GM19324 (cell line): ENCODE measurements around the gene AP1S3.

Source experiments
- ATAC-seq: cut with Tn5 transposase; IDR thresholded peaks from one replicate; pipeline ENCODE4 v1.9.1; 2021; ENCODE audit warnings: mild to moderate bottlenecking, moderate library complexity; ENCODE audit not compliant: unreplicated experiment, low FRiP score

AP1S3 gene

DNA sequence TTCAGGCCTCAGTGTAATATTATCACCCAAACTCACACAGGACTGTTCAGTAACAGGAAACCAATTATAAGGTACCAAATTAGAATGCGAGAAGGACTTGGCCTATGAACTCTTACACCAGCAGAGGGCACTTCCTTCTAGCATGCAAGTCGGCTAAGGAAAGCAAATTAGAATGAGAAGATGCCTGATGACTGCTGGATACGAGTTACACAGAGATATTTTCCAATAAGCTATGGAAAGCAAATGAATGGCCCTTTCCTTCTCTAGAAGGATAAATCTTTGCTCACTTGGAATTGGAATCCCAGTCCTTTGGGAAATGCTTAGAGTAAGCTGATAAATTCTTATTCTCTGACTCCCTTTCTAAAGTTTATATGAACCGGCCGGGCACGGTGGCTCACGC is 109.8 kb downstream of the AP1S3 start:
- peak; percentile 68 for ATAC-seq

DNA sequence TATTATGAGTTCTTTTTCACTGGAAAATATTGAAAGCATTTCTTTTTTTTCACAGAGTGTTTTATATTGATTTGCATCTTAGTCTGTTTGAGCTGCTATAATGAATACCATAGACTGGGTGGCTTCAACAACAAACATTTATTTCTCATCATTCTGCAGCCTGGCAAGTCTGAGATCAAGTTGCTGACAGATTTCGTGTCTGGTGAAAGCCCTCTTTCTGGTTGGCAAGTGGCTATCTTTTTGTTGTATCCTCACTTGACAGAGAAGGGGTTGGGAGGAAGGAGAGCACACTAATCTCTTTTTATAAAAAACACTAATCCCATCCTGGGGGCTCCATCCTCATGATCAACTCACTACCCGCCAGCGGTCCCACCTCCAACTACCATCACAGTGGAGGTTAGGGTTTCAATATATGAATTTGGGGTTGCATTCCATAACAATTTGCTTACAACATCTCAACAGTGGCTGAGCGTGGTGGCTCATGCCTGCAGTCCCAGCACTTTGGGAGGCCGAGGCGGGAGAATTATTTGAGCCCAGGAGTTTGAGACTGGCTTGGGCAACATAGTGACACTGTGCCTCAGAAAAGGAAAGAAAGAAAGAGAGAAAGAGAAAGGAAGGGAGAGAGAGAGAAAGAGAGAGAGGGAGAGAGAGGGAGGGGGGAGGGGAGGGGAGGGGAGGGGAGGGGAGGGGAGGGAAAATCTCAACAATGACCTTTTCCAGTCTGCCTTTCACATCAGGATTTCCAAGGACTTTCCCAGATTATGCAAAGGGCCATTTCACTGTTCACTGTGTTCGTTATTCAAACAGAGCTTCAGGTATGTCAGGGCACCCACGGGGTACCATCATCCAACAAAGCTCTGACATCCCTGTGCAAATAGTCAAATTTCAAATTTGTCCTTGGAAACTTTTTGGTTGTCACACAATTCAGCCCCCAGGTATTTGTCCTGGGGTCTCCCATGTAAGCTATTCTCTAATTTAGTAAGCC is 111.1 kb downstream of the AP1S3 start:
- ATAC-seq, result no peak

DNA sequence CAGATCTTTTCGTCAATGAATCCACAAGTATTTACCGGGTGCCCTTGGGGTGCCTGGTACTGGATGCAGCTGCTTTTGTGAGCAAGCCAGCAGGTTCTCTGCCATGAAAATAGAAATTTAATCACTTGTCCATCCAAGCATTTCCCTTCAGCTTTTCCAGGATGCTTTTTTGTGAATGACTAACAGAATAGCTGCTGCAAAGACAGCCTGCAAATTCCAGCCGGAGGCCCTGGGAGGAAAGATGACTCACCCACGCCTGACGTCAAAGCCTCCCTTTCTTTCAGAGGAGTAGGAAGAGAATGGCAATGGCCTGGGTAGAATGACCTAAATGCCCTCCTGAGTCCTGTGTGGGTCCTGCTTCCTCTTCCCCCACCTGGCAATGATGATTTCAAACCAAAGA is 111.9 kb downstream of the AP1S3 start:
- no peak for ATAC-seq

DNA sequence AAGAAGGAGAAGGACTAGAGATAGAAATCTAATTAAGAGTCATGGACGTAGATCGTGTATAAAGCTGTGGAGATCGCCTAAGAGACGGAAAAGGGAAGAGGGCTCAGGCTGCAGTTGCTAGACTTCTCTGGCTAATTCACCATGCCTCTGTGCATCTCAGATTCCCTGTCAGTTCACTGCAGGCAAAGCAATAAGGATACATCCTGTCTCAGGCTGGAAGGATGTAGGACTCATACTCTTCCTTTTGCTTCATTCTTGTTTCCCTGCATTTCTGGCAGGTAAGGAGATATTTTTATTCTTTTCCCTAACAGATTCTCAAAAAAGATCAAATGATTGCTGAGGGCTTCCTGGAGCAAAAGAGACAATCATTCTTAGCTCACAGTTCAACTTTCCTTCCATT is 112.5 kb downstream of the AP1S3 start:
- no peak for ATAC-seq

DNA sequence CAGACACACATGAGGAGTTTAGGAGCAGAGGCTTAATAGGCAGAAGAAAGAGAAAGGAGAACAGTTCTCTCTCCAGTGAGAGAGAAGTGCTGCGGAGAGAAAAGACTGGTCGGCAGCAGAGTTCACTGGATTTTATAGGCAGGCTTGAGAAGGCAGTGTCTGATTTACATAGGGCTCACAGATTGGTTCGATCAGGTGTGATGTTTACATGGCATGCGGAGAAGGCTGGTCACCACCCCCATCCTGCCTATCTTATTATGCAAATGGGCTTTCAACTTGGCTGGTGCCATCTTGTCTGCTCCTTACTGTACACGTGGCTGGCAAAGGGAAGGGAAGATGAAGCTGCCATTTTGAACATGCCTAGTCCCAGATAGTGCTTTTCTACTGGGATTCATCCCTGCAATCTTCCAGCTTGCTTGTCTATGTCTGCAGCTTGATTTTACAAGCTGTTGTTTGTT is 113.4 kb downstream of the AP1S3 start:
- ATAC-seq, result no peak

DNA sequence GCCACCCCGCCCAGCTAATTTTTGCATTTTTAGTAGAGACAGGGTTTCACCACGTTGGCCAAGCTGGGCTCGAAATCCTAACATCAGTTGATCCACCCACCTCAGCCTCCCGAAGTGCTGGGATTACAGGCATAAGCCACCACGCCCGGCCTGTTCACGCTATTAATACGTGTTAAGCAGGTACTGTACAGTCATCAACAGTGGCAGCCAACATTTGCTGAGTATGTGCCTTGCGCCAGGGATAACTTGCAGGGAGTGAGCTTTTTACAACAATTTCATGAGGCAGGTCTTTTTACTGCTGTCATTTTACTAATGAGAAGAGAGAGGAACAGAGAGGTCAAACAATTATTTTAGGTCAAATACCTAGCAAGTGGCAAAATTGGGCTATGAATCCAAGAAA is 115.2 kb downstream of the AP1S3 start:
- no peak for ATAC-seq

DNA sequence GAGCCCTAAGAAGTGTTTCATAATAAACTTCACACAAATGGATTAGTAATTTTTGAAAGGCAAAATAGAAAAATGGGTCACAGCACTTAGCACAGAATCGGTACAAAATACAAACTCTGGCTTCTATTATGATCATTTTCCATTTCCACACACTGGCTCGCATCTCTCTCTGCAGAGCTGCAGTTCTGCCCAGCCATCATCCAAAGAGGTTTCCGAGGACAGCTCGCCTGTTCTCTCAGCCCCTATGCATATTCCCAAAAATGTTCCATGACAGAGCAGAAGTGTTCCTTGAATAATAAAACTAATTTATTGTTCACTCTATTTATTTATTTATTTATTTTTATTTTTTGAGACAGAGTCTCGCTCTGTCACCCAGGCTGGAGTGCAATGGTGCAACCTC is 115.6 kb downstream of the AP1S3 start:
- ATAC-seq, result no peak

DNA sequence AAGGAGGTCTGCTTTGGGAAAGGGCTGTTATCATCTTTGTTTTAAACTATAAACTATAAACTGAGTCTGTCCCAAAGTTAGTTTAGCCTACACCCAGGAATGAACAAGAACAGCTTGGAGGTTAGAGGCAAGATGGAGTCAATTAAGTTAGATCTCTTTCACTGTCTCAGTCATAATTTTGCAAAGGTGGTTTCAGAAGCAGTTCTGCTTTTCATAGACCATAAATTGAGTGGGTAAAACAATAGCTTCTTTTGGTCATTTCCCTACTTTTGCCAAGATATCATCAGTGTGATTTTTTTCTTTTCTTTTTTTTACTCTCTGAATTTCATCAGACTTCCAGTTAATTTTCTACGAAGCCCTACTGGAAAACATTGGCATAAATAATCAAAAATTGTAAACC is 117.0 kb downstream of the AP1S3 start:
- no peak for ATAC-seq

DNA sequence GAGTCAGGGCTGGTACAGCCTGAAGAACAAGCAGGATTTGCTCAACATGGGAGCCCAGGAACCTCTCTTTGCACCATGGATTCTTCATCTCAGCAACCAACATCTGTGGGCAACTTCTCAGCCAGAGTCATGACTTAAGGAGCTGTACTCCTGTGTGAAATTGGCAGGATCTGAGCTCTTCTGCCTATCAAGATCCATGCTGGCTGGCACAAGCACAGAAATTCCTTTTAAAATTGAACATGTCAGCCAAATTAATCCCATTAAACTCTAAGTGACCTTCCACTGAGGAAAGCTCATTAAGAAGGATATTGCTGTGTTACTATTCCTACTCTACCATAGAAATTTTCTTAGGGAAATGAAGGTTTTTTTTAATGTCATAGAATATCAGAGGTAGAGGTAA is 124.7 kb downstream of the AP1S3 start:
- no peak for ATAC-seq

DNA sequence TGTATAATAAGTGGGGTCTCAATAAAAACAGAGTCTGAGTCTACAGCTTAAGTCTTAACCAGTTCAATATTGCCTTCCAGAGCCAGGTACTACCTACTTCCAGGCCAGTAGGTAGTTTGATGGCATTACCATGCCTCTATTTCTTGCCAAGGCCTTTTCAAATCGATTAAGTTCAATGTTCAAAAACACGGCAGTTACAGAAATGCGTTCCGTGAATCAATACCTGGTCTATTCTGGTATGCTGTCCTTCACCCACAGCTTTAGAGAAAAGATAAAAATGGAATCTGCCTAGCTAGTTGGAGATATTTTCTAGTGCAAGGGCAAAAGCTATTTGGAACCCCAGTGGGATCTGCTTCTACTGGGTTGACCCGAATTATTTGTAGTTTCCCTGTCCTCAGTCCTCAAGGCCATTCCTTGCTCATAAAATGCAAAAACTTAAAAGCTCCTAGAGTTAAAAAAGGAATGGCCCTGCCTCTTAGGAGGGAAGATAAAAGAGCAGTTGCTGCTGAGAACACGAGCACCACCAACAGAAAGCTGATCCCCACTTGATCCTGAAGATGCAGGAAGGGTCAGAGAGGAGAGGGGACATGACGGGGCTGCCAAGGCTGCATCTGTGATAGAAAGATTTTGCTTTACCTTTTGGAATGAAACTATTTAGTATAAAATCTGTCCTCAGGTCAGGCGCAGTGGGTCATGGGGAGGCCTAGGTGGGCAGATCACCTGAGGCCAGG is 125.6 kb downstream of the AP1S3 start:
- no peak for ATAC-seq
